ENCODE results near the gene AMH. TPM values are rescaled to one million over a fixed set of nuclear protein-coding genes. Genes with fewer than 3 reads are reported as not detected.

The AMH gene
- total RNA-seq, 1 experiment from 2014 or later: 11.2 TPM

DNA sequence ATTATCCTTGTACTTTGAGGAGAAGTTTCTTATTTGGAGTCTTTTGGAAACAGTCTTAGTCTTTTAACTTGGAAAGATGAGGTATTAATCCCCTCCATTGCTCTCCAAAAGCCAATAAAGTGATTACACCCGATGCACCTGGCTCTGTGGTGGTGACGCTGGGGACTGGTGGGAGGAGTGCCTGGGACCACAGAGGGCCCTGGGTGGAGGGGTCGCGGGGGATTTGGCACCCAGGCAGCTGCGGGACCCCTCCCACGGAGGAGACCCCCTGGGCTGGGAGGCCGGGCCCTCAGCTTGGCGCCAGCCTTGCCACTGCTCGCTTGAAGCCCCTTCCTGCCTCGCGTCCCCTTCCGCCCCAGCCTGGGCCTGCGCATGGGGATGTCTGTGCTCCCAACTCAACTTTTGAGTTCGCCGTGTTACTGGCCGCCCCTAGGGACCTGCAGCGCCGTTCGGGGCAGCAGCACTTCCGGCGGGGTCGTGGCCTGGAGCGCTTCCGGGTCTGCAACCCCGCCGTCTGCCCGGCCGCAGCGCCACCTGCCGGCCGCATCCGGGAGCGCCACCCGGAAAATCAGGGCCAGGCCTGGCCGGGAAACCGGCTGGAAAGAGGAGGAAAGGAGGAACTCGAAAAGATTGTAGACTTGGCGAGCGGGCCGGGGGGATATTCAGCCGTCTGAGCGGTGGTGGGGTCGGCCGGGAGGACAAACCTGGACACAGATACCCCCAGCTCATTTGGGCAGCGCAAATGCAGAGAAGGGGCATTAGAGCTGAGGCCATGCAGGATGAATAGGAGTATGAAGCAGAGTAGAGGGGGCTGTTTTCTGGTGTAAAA lies 24.4 kb downstream of the AMH start (continued):
- TF ChIP-seq, protein P1, sequence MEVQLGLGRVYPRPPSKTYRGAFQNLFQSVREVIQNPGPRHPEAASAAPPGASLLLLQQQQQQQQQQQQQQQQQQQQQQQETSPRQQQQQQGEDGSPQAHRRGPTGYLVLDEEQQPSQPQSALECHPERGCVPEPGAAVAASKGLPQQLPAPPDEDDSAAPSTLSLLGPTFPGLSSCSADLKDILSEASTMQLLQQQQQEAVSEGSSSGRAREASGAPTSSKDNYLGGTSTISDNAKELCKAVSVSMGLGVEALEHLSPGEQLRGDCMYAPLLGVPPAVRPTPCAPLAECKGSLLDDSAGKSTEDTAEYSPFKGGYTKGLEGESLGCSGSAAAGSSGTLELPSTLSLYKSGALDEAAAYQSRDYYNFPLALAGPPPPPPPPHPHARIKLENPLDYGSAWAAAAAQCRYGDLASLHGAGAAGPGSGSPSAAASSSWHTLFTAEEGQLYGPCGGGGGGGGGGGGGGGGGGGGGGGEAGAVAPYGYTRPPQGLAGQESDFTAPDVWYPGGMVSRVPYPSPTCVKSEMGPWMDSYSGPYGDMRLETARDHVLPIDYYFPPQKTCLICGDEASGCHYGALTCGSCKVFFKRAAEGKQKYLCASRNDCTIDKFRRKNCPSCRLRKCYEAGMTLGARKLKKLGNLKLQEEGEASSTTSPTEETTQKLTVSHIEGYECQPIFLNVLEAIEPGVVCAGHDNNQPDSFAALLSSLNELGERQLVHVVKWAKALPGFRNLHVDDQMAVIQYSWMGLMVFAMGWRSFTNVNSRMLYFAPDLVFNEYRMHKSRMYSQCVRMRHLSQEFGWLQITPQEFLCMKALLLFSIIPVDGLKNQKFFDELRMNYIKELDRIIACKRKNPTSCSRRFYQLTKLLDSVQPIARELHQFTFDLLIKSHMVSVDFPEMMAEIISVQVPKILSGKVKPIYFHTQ (CRISPR knock-in tag; IDR thresholded peaks at IDR 0.05): no peak
- TF ChIP-seq ZNF219 (CRISPR knock-in tag; IDR thresholded peaks at IDR 0.05; ENCODE audit: borderline replicate concordance): no peak
- peak; percentile 78 for TF ChIP-seq GABPB1 (CRISPR knock-in tag; IDR thresholded peaks at IDR 0.05)
- no peak for TF ChIP-seq ATF1 (CRISPR knock-in tag; IDR thresholded peaks at IDR 0.05)
- TF ChIP-seq TEAD4 (CRISPR knock-in tag; IDR thresholded peaks at IDR 0.05): no peak
- no peak for TF ChIP-seq ZBTB21 (CRISPR knock-in tag; IDR thresholded peaks at IDR 0.05; ENCODE audit: borderline replicate concordance)
- TF ChIP-seq, protein P2, sequence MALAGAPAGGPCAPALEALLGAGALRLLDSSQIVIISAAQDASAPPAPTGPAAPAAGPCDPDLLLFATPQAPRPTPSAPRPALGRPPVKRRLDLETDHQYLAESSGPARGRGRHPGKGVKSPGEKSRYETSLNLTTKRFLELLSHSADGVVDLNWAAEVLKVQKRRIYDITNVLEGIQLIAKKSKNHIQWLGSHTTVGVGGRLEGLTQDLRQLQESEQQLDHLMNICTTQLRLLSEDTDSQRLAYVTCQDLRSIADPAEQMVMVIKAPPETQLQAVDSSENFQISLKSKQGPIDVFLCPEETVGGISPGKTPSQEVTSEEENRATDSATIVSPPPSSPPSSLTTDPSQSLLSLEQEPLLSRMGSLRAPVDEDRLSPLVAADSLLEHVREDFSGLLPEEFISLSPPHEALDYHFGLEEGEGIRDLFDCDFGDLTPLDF (CRISPR knock-in tag; IDR thresholded peaks at IDR 0.05): no peak
- TF ChIP-seq, protein P3, sequence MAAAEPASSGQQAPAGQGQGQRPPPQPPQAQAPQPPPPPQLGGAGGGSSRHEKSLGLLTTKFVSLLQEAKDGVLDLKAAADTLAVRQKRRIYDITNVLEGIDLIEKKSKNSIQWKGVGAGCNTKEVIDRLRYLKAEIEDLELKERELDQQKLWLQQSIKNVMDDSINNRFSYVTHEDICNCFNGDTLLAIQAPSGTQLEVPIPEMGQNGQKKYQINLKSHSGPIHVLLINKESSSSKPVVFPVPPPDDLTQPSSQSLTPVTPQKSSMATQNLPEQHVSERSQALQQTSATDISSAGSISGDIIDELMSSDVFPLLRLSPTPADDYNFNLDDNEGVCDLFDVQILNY (CRISPR knock-in tag; IDR thresholded peaks at IDR 0.05): peak; percentile 81
- TF ChIP-seq, protein P4, sequence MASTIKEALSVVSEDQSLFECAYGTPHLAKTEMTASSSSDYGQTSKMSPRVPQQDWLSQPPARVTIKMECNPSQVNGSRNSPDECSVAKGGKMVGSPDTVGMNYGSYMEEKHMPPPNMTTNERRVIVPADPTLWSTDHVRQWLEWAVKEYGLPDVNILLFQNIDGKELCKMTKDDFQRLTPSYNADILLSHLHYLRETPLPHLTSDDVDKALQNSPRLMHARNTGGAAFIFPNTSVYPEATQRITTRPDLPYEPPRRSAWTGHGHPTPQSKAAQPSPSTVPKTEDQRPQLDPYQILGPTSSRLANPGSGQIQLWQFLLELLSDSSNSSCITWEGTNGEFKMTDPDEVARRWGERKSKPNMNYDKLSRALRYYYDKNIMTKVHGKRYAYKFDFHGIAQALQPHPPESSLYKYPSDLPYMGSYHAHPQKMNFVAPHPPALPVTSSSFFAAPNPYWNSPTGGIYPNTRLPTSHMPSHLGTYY (CRISPR knock-in tag; IDR thresholded peaks at IDR 0.05): no peak
- TF ChIP-seq, protein P5, sequence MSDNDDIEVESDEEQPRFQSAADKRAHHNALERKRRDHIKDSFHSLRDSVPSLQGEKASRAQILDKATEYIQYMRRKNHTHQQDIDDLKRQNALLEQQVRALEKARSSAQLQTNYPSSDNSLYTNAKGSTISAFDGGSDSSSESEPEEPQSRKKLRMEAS (CRISPR knock-in tag; IDR thresholded peaks at IDR 0.05): peak; percentile 73
- peak; percentile 73; the same call in 1 of the 2 replicates for TF ChIP-seq SP1 (CRISPR knock-in tag; conservative IDR thresholded peaks at IDR 0.05)
- TF ChIP-seq ZNF138 (CRISPR knock-in tag; conservative IDR thresholded peaks at IDR 0.05): no peak
- no peak for TF ChIP-seq SMAD3 (CRISPR knock-in tag; IDR thresholded peaks at IDR 0.05; ENCODE audit: borderline replicate concordance)
- TF ChIP-seq NR2C2 (CRISPR knock-in tag; IDR thresholded peaks at IDR 0.05): peak; percentile 94
- TF ChIP-seq JAZF1 (CRISPR knock-in tag; IDR thresholded peaks at IDR 0.05): no peak
- TF ChIP-seq, protein P6, sequence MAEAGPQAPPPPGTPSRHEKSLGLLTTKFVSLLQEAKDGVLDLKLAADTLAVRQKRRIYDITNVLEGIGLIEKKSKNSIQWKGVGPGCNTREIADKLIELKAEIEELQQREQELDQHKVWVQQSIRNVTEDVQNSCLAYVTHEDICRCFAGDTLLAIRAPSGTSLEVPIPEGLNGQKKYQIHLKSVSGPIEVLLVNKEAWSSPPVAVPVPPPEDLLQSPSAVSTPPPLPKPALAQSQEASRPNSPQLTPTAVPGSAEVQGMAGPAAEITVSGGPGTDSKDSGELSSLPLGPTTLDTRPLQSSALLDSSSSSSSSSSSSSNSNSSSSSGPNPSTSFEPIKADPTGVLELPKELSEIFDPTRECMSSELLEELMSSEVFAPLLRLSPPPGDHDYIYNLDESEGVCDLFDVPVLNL (CRISPR knock-in tag; IDR thresholded peaks at IDR 0.05; ENCODE audit: borderline replicate concordance, low read depth): no peak
- TF ChIP-seq ZNF416 (CRISPR knock-in tag; IDR thresholded peaks at IDR 0.05): no peak
- no peak for TF ChIP-seq MYBL2 (CRISPR knock-in tag; IDR thresholded peaks at IDR 0.05)
- no peak for TF ChIP-seq ZNF423 (CRISPR knock-in tag; IDR thresholded peaks at IDR 0.05)
- no peak for TF ChIP-seq SOX15 (CRISPR knock-in tag; IDR thresholded peaks at IDR 0.05)
- no peak for TF ChIP-seq JUN (CRISPR knock-in tag; IDR thresholded peaks at IDR 0.05)
- TF ChIP-seq, protein P7, sequence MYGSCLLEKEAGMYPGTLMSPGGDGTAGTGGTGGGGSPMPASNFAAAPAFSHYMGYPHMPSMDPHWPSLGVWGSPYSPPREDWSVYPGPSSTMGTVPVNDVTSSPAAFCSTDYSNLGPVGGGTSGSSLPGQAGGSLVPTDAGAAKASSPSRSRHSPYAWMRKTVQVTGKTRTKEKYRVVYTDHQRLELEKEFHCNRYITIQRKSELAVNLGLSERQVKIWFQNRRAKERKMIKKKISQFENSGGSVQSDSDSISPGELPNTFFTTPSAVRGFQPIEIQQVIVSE (CRISPR knock-in tag; IDR thresholded peaks at IDR 0.05; ENCODE audit: borderline replicate concordance): no peak
- TF ChIP-seq, protein P8, sequence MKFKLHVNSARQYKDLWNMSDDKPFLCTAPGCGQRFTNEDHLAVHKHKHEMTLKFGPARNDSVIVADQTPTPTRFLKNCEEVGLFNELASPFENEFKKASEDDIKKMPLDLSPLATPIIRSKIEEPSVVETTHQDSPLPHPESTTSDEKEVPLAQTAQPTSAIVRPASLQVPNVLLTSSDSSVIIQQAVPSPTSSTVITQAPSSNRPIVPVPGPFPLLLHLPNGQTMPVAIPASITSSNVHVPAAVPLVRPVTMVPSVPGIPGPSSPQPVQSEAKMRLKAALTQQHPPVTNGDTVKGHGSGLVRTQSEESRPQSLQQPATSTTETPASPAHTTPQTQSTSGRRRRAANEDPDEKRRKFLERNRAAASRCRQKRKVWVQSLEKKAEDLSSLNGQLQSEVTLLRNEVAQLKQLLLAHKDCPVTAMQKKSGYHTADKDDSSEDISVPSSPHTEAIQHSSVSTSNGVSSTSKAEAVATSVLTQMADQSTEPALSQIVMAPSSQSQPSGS (CRISPR knock-in tag; IDR thresholded peaks at IDR 0.05; ENCODE audit: borderline replicate concordance, low read depth): no peak
- TF ChIP-seq, protein P9, sequence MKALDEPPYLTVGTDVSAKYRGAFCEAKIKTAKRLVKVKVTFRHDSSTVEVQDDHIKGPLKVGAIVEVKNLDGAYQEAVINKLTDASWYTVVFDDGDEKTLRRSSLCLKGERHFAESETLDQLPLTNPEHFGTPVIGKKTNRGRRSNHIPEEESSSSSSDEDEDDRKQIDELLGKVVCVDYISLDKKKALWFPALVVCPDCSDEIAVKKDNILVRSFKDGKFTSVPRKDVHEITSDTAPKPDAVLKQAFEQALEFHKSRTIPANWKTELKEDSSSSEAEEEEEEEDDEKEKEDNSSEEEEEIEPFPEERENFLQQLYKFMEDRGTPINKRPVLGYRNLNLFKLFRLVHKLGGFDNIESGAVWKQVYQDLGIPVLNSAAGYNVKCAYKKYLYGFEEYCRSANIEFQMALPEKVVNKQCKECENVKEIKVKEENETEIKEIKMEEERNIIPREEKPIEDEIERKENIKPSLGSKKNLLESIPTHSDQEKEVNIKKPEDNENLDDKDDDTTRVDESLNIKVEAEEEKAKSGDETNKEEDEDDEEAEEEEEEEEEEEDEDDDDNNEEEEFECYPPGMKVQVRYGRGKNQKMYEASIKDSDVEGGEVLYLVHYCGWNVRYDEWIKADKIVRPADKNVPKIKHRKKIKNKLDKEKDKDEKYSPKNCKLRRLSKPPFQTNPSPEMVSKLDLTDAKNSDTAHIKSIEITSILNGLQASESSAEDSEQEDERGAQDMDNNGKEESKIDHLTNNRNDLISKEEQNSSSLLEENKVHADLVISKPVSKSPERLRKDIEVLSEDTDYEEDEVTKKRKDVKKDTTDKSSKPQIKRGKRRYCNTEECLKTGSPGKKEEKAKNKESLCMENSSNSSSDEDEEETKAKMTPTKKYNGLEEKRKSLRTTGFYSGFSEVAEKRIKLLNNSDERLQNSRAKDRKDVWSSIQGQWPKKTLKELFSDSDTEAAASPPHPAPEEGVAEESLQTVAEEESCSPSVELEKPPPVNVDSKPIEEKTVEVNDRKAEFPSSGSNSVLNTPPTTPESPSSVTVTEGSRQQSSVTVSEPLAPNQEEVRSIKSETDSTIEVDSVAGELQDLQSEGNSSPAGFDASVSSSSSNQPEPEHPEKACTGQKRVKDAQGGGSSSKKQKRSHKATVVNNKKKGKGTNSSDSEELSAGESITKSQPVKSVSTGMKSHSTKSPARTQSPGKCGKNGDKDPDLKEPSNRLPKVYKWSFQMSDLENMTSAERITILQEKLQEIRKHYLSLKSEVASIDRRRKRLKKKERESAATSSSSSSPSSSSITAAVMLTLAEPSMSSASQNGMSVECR (CRISPR knock-in tag; IDR thresholded peaks at IDR 0.05; ENCODE audit: borderline replicate concordance): 0 out of 2 replicates have a peak, but pooled peaks have one; percentile 72
- TF ChIP-seq NFATC4 (CRISPR knock-in tag; IDR thresholded peaks at IDR 0.05): 0 out of 2 replicates have a peak, but pooled peaks have one; percentile 51

Data from WTC11 (cell line).